Fibroblast of mammary gland (primary cell): ENCODE data around the gene SPECC1.

Experiments
- DNase-seq: peaks from one replicate; pipeline ENCODE4 v3.0.0-alpha.2; 2010; ENCODE audit warnings: low read depth
- H3K4me3 ChIP-seq: 2 replicates; pipeline ENCODE4 v1.5.1; 2011; ENCODE audit warnings: low read depth, mild to moderate bottlenecking, low read length, moderate library complexity; ENCODE audit not compliant: control insufficient read depth
- TF ChIP-seq, protein P1 (sequence below): conservative IDR thresholded peaks from 2 replicates; pipeline ENCODE4 v1.5.1; 2011; ENCODE audit warnings: low read depth, low read length, inconsistent platforms; ENCODE audit not compliant: control insufficient read depth, insufficient read depth

SPECC1 gene

DNA sequence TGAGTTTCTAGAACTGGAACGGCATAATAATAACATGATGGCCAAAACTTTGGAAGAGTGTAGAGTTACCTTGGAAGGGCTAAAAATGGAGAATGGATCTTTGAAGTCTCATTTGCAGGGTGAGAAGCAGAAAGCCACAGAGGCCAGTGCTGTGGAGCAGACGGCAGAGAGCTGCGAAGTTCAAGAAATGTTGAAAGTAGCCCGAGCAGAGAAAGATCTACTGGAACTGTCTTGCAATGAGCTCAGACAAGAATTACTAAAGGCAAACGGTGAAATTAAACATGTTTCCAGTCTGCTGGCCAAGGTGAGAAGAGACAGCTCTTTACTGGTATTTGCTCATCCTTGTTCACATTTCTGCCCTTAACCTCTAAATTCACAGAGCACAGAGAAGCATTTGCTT is 196.4 kb downstream of the SPECC1 start:
- no peak for DNase-seq
- H3K4me3 ChIP-seq: no peak overlapping the region
- TF ChIP-seq, protein P1, sequence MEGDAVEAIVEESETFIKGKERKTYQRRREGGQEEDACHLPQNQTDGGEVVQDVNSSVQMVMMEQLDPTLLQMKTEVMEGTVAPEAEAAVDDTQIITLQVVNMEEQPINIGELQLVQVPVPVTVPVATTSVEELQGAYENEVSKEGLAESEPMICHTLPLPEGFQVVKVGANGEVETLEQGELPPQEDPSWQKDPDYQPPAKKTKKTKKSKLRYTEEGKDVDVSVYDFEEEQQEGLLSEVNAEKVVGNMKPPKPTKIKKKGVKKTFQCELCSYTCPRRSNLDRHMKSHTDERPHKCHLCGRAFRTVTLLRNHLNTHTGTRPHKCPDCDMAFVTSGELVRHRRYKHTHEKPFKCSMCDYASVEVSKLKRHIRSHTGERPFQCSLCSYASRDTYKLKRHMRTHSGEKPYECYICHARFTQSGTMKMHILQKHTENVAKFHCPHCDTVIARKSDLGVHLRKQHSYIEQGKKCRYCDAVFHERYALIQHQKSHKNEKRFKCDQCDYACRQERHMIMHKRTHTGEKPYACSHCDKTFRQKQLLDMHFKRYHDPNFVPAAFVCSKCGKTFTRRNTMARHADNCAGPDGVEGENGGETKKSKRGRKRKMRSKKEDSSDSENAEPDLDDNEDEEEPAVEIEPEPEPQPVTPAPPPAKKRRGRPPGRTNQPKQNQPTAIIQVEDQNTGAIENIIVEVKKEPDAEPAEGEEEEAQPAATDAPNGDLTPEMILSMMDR: no peak

DNA sequence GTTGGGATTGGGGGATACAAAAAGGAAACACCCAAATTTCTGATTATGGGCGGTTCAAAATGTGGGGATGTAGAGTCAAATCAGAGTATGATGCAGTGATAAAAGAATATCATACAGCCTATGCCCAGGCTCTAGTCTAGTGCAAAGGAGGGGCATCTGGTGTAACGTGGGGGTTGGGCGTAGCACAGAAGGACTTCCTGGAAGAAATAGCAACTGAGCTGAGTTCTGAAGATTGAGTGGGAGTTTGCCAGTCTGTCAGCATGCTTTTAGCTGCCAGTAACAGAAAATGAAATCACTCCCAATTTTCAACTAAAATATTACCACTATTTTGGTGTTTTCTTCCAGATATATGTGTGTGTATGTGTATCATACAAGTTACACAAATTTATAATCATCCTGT is 196.9 kb downstream of the SPECC1 start:
- no peak overlapping the region for H3K4me3 ChIP-seq
- peak; percentile 18 for DNase-seq
- TF ChIP-seq, protein P1: no peak

DNA sequence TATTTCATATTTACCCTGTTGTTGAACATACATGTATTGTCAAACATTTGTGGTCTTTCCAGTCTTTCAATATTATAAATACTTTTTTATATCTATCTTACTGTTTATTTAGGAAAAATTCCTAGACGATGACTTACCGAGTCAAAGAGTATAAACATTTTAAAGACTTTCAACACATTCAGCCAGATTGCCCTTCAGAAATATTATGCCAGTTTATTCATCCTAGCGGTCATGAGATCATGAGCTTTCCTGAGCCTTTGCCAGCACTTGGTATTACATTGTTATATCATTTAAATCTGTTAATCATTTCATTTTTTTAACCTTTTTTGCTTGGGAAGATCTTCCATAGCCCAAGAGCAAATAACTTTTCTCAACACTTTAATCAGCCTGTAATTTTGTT is 197.4 kb downstream of the SPECC1 start:
- H3K4me3 ChIP-seq: no peak overlapping the region
- DNase-seq: peak; percentile 77
- TF ChIP-seq, protein P1: no peak

DNA sequence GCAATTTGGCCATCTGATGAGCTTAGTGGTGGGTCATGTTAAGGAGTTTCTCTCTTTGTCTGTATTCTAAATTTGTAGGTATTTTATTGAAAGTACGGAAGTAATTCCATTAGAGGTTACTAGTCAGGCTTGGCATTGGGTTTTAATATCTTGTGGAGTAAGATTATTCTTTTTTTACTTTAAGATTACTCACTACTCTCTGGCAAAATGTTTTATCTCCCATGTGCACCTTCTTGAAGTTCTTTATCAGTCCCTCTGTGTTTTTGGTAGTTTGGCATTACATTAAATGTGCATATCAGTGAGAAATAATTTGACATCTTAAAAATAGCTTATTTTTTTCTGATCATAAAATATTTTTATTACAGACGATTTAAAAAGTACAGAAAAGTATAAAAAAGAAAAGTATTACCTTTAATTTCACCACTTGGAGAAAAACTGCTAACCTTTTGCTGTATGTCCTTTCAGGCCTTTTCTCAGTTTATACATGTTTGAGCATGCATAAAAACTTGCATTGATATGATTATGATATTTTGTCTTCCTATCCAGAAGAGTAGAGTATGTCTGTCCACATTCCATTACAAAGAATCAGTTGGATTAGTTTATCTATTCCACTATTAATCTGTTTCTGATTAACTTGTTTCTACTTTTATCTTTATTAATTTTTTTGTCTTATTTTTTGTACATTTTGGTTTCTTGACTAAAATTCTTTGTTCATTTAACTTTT is 198.3 kb downstream of the SPECC1 start:
- TF ChIP-seq, protein P1: no peak
- no peak for DNase-seq
- no peak overlapping the region for H3K4me3 ChIP-seq

DNA sequence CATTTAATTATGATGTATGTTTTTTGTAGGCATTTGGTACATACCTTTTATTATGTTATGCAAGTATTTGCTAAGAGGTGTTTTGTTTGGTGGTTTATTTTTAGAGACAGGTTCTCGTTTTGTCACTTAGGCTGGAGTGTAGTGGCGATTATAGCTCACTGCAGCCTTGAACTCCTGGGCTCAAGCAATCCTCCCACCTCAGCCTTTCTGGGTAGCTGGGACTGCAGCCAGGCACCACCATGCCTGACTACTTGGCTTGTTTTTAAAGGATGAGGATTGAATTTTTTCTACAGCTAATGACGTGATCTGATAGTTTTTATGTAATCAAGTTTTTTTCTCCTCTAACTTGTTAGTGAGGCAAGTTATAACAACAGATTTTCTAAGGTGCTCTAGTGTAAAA is 199.6 kb downstream of the SPECC1 start:
- H3K4me3 ChIP-seq: no peak overlapping the region
- TF ChIP-seq, protein P1: no peak
- no peak for DNase-seq

DNA sequence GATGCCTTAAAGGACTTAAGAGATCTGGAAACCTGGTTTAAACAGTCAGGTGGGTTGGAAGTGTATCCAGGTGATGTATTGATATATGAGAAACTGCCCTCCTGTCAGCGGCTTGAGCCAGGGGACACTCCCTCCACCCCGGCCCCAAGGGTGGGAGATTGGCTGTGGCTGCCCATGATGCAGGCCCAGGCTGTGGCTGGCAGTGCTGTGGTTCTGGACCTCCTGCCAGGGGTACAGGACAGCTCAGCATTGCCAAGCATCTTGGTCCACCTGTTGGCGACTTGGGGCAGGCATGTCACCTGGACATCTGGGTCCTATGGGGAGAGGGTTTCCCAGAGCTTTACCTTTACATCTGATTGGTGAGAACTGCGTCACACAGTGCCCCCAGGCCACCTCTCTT is 201.0 kb downstream of the SPECC1 start:
- no peak for DNase-seq
- TF ChIP-seq, protein P1: no peak
- no peak overlapping the region for H3K4me3 ChIP-seq
